Ishikawa (cell line): ENCODE results near the gene GLB1L.

Experiments
- CEBPB ChIP-seq: IDR thresholded peaks from 2 replicates; pipeline ENCODE4 v1.6.1; 2012
- CREB1 ChIP-seq: IDR thresholded peaks from 2 replicates; pipeline ENCODE4 v1.6.1; 2012; ENCODE audit warnings: low read depth
- EGR1 ChIP-seq: IDR thresholded peaks from 2 replicates; pipeline ENCODE4 v1.6.1; 2012
- EP300 ChIP-seq: IDR thresholded peaks from 2 replicates; pipeline ENCODE4 v1.6.1; 2012; ENCODE audit warnings: borderline replicate concordance
- FOXM1 ChIP-seq: IDR thresholded peaks from 2 replicates; pipeline ENCODE4 v1.6.1; 2012; ENCODE audit warnings: low read depth, borderline replicate concordance
- NFIC ChIP-seq: IDR thresholded peaks from 2 replicates; pipeline ENCODE4 v1.6.1; 2012
- RAD21 ChIP-seq: IDR thresholded peaks from 2 replicates; pipeline ENCODE4 v1.6.1; 2012; ENCODE audit warnings: low read depth
- TAF1 ChIP-seq: IDR thresholded peaks from 2 replicates; pipeline ENCODE4 v1.6.1; 2012; ENCODE audit warnings: low read depth, mild to moderate bottlenecking
- TCF12 ChIP-seq: IDR thresholded peaks from 2 replicates; pipeline ENCODE4 v1.6.1; 2012; ENCODE audit warnings: low read depth
- TEAD4 ChIP-seq: IDR thresholded peaks from 2 replicates; pipeline ENCODE4 v1.6.1; 2012
- YY1 ChIP-seq: IDR thresholded peaks from 2 replicates; pipeline ENCODE4 v1.6.1; 2012; ENCODE audit warnings: low read depth
- TF ChIP-seq, protein P1 (sequence below): IDR thresholded peaks from 2 replicates; pipeline ENCODE4 v1.6.1; 2012; ENCODE audit warnings: low read depth, mild to moderate bottlenecking
- TF ChIP-seq, protein P2 (sequence below): IDR thresholded peaks from 2 replicates; pipeline ENCODE4 v1.6.1; 2012
- TF ChIP-seq, protein P3 (sequence below): IDR thresholded peaks from 2 replicates; pipeline ENCODE4 v1.6.1; 2012

GRCh38 chr2:219294356-219295351 is 49.4 kb upstream of the GLB1L start:
- TF ChIP-seq RAD21 (peak; percentile 78), YY1 (0 out of 2 replicates have a peak, but pooled peaks have one; percentile 22), EP300 (no peak), NFIC (no peak), TEAD4 (peak; percentile 13; the same call in 1 of the 2 replicates), FOXM1 (no peak), TAF1 (0 out of 2 replicates have a peak, but pooled peaks have one; percentile 30), EGR1 (peak; percentile 78; the same call in 1 of the 2 replicates), CEBPB (no peak), CREB1 (no peak), TCF12 (no peak)
- TF ChIP-seq, protein P1, sequence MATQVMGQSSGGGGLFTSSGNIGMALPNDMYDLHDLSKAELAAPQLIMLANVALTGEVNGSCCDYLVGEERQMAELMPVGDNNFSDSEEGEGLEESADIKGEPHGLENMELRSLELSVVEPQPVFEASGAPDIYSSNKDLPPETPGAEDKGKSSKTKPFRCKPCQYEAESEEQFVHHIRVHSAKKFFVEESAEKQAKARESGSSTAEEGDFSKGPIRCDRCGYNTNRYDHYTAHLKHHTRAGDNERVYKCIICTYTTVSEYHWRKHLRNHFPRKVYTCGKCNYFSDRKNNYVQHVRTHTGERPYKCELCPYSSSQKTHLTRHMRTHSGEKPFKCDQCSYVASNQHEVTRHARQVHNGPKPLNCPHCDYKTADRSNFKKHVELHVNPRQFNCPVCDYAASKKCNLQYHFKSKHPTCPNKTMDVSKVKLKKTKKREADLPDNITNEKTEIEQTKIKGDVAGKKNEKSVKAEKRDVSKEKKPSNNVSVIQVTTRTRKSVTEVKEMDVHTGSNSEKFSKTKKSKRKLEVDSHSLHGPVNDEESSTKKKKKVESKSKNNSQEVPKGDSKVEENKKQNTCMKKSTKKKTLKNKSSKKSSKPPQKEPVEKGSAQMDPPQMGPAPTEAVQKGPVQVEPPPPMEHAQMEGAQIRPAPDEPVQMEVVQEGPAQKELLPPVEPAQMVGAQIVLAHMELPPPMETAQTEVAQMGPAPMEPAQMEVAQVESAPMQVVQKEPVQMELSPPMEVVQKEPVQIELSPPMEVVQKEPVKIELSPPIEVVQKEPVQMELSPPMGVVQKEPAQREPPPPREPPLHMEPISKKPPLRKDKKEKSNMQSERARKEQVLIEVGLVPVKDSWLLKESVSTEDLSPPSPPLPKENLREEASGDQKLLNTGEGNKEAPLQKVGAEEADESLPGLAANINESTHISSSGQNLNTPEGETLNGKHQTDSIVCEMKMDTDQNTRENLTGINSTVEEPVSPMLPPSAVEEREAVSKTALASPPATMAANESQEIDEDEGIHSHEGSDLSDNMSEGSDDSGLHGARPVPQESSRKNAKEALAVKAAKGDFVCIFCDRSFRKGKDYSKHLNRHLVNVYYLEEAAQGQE, result no peak
- TF ChIP-seq, protein P2, sequence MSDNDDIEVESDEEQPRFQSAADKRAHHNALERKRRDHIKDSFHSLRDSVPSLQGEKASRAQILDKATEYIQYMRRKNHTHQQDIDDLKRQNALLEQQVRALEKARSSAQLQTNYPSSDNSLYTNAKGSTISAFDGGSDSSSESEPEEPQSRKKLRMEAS, result peak; percentile 96
- TF ChIP-seq, protein P3, sequence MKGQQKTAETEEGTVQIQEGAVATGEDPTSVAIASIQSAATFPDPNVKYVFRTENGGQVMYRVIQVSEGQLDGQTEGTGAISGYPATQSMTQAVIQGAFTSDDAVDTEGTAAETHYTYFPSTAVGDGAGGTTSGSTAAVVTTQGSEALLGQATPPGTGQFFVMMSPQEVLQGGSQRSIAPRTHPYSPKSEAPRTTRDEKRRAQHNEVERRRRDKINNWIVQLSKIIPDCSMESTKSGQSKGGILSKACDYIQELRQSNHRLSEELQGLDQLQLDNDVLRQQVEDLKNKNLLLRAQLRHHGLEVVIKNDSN, result peak; percentile 20; the same call in 1 of the 2 replicates
